ENCODE data around the gene RHBDL1.

The RHBDL1 gene

GRCh38 chr16:658679-659571 is 16.5 kb upstream of the RHBDL1 start:
- no peak for DNase-seq

DNA sequence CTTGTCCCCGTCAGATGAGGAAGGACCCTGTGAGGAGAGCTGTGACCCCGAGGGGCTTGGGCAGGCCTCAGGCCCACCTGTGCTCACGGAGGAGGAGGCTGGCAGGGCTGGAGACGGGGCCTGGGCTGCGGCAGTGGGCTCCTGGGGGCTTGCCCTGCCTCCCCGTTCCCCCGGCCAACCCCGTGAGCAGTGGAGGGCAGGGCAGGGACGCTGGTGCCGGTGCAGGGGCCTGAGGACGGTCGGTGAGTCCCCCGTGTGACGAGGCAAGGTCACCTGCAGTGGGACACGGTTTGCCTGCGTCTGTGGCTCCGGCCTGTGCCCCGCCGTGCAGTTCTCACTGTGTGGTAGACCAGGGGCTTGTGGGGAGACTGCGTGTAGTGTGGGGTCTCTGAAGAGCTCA is 15.9 kb upstream of the RHBDL1 start:
- DNase-seq: no peak

DNA sequence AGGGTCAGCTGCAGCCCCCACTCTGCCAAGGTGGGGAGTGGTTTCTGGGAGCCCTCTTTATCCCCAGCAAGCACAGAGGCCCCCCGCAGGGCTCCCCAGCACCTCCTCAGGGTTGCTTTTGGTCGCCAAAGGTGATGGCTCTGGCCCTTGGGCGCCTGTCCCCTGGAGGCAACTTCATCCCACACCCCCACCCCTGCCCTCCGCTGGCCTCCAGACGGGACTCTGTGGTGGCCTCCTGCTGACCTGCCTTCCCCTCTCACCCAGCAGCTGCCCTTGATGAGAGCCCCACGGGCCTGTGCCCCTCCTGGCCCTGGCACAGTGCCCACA is 15.4 kb upstream of the RHBDL1 start:
- no peak for DNase-seq

DNA sequence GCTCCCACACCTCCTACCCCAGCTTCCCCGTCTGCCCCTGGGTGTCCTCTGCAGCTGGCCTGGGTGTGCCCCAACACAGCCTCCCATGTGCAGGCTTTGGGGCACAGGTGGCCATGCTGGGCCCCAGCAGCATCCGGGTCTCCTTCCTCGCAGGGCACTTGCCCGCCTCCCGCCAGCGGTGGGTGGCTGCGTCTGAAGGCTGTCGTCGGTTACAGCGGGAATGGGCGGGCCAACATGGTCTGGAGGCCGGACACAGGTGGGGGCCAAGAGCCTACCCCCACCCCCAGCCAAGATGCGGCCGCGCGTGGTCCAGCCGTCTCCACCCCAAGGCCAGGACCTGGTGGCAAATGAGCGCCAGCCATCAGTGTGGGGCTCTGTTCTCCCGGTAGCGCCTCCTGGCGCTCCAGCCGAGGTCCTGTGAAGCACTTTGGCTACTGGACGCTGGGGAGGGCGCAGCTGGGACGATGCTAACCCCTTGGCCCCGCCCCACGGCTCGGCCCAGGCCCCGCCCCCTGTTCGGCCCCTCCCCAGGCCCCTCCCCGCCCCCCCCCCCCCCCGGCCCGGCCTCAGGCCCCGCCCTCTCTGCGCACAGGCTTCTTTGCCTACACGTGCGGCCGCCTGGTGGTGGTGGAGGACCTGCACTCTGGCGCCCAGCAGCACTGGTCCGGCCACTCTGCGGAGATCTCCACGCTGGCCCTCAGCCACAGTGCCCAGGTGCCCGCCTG is 14.8 kb upstream of the RHBDL1 start:
- peak; percentile 33 to 81 (median 70) for DNase-seq

GRCh38 chr16:661184-661821 is 14.2 kb upstream of the RHBDL1 start:
- no peak for DNase-seq

DNA sequence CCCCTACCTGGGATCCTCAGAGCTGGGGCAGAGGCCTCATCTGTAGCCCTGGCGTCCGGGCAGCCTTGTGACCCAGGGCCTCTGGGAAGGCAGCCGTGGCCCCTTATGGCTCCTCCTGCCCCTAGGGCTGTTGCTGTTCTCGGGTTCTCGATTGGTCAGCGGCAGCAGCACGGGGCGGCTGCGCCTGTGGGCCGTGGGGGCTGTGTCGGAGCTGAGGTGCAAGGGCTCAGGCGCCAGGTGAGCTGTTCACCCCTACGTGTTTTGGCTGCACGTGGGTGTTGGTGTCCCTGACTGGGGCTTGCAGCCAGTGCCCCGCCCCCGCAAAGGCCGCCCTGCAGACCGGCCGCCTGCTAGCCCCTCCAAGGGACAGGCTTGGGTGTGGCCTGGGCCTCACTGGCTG is 13.4 kb upstream of the RHBDL1 start:
- DNase-seq: no peak

DNA sequence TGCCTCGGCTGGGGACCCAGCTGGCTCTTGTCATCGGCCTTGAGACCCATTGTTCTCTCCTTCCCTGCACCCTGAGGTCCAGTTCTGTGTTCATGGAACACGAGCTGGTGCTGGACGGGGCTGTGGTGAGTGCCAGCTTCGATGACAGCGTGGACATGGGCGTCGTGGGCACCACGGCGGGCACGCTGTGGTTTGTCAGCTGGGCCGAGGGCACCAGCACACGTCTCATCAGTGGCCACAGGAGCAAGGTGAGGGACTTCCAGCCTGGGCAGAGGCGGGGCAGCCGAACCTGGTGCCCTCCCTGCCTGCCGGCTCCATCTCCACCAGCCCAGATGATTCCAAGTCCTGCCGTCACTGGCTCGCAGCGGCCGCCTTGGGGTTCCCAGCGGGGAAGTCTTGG is 12.9 kb upstream of the RHBDL1 start:
- no peak for DNase-seq

- no peak for DNase-seq
These were observed 8.9 kb upstream of the RHBDL1 start for GRCh38 chr16:666572-666971.

GRCh38 chr16:667113-667779 is 8.2 kb upstream of the RHBDL1 start:
- DNase-seq: no peak

DNA sequence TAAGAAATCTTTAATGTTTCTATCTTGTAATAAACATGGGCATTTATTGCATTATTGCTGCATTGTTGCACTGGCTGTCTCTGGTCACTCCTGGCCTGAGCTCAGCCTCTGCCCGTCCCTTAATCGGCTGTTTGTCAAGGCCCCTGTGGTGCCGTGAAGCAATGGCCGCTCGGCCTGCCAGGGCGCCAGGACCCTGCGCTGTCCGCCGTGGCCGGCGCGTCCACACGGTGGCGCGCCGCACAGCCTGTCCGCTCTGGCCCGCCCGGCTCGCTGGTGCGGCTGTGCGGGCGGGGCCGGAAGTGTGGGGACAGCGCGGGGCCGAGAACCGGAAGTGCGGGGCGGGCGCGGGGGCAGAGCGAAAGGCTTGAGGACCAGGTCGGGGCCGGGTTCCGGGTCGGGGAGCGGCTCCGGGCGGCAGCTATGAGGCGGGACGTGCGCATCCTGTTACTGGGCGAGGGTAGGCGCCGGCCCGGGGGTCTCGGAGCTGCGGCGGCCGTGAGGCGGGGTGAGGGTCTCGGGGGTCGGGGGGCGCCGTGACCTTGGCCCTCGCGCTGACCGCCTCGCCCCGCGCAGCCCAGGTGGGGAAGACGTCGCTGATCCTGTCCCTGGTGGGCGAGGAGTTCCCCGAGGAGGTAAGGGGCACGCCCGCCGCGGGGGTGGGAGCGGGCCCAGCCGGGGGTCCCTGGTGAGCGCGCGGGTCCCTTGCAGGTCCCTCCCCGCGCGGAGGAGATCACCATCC is 7.5 kb upstream of the RHBDL1 start, which contains the start of gene RHOT2:
Gene RHOT2 (plus strand): TSS at position 353 of the 739 bp plus-strand sequence. CDS start 68 bp downstream, at position 421.
- peak; percentile 71 to 88 (median 80) for DNase-seq

- peak in 2 of 6 experiments; percentile 32 for DNase-seq
These were observed 6.8 kb upstream of the RHBDL1 start for GRCh38 chr16:668519-669171.

DNA sequence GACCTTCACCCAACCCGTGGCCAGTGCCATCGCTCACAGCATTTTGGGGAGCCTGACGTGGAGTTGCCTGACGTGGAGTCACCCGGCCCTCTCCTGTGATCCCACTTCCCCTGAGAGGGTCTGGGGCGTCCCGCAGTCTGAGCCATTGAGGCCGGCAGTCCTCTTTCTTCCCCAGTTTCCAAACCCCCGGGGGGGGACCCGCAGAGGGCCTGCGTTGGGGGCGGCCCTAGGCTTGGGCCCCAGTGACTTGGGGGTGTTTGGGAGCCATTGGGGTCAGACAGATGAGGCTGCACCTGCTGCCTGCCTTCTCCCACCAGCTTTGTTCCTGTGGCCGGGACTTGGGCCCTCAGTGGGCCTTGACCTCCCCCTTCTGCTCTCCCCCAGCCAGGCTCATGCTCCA is 5.8 kb upstream of the RHBDL1 start:
- no peak for DNase-seq

- no peak for DNase-seq
These were observed 4.8 kb upstream of the RHBDL1 start for GRCh38 chr16:670485-671352.

- DNase-seq: no peak
These were observed 3.9 kb upstream of the RHBDL1 start for GRCh38 chr16:671353-672131.

DNA sequence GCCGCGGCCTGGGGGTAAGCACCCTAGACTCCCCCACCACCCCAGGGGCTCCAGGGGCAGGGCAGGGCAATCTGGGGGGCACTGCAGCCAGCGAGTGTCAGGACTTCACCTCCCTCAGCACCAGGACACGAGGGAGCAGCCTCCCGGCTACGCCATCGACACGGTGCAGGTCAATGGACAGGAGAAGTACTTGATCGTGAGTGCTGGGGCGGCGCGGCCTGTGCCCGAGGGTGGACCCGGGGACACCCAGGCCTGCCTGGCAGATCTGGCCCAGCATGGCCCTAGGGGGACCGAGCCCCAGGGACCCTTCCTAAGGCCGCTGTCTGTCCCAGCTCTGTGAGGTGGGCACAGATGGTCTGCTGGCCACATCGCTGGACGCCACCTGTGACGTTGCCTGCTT is 3.1 kb upstream of the RHBDL1 start:
- DNase-seq: no peak

DNA sequence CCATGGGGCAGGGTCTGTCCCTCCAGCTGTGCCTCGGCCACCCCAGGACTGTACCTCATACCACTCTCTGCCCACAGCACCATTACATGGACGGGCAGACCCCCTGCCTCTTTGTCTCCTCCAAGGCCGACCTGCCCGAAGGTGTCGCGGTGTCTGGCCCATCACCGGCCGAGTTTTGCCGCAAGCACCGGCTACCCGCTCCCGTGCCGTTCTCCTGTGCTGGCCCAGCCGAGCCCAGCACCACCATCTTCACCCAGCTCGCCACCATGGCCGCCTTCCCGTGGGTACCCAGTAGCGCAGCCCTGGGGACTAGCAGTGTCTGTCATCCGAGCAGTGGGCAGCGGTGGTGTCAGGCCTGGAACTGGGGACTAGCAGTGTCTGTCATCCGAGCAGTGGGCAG is 2.6 kb upstream of the RHBDL1 start:
- no peak for DNase-seq

DNA sequence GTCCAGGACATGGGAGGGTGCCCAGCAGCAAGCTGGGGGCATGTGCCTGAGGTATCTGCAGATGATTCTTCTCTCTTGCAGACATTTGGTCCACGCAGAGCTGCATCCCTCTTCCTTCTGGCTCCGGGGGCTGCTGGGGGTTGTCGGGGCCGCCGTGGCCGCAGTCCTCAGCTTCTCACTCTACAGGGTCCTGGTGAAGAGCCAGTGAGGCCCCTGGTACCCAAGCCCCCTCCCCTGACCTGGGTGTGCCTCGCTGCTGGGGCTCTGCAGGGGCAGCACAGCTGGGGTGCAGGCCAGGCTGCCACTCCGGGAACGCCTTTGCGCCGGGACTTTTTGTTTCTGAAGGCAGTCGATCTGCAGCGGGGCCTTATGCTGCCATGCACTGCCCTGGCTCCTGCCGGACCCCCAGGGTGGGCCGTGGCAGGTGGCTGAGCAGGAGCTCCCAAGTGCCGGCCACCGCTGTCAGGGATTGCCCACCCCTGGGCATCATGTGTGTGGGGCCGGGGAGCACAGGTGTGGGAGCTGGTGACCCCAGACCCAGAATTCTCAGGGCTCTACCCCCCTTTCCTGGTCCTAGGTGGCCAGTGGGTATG is 2.0 kb upstream of the RHBDL1 start:
- DNase-seq: no peak

GRCh38 chr16:674214-674881 is 1.1 kb upstream of the RHBDL1 start:
- DNase-seq: no peak

Measured in stimulated activated naive CD4-positive, alpha-beta T cell (primary cell).